ENCODE results near the gene TGFBR1.

GRCh38 chr9:99071313-99072039, 33.4 kb upstream of the TGFBR1 start:
- TF ChIP-seq, protein P1, sequence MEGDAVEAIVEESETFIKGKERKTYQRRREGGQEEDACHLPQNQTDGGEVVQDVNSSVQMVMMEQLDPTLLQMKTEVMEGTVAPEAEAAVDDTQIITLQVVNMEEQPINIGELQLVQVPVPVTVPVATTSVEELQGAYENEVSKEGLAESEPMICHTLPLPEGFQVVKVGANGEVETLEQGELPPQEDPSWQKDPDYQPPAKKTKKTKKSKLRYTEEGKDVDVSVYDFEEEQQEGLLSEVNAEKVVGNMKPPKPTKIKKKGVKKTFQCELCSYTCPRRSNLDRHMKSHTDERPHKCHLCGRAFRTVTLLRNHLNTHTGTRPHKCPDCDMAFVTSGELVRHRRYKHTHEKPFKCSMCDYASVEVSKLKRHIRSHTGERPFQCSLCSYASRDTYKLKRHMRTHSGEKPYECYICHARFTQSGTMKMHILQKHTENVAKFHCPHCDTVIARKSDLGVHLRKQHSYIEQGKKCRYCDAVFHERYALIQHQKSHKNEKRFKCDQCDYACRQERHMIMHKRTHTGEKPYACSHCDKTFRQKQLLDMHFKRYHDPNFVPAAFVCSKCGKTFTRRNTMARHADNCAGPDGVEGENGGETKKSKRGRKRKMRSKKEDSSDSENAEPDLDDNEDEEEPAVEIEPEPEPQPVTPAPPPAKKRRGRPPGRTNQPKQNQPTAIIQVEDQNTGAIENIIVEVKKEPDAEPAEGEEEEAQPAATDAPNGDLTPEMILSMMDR (IDR thresholded peaks at IDR 0.05), result no peak
- TF ChIP-seq POLR2AphosphoS5 (IDR thresholded peaks at IDR 0.05; ENCODE audit: insufficient read depth in 1 of 2, low read depth in 1 of 2), result no peak

Measured in vagina (tissue), 2 donors.